GM12873 (cell line): ENCODE measurements around the gene C2orf42.

ENCODE experiments used
- TF ChIP-seq, protein P1 (sequence below): IDR thresholded peaks from 2 replicates; pipeline ENCODE4 v1.5.1; 2012; ENCODE audit warnings: low read depth, mild to moderate bottlenecking, moderate library complexity, low read length, control low read depth; ENCODE audit not compliant: insufficient read depth; ENCODE audit errors: missing control alignments

Gene C2orf42

DNA sequence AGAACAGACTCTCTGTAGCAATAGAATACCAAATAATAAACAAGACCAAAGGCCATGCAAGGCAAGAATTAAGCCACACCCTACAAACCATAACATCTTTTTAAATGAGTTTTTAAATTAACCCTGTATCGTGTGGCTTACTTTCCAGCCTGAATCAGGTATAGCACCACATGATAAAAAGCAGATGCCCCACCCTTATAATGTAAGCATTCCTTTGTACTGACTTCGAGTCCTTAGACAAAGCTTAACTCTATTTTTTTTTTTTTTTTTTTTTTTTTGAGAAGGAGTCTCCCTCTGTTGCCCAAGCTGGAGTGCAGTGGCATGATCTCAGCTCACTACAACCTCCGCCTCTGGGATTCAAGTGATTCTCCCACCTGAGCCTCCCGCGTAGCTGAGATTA lies 1.7 kb upstream of the C2orf42 start:
- TF ChIP-seq, protein P1, sequence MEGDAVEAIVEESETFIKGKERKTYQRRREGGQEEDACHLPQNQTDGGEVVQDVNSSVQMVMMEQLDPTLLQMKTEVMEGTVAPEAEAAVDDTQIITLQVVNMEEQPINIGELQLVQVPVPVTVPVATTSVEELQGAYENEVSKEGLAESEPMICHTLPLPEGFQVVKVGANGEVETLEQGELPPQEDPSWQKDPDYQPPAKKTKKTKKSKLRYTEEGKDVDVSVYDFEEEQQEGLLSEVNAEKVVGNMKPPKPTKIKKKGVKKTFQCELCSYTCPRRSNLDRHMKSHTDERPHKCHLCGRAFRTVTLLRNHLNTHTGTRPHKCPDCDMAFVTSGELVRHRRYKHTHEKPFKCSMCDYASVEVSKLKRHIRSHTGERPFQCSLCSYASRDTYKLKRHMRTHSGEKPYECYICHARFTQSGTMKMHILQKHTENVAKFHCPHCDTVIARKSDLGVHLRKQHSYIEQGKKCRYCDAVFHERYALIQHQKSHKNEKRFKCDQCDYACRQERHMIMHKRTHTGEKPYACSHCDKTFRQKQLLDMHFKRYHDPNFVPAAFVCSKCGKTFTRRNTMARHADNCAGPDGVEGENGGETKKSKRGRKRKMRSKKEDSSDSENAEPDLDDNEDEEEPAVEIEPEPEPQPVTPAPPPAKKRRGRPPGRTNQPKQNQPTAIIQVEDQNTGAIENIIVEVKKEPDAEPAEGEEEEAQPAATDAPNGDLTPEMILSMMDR = no peak

DNA sequence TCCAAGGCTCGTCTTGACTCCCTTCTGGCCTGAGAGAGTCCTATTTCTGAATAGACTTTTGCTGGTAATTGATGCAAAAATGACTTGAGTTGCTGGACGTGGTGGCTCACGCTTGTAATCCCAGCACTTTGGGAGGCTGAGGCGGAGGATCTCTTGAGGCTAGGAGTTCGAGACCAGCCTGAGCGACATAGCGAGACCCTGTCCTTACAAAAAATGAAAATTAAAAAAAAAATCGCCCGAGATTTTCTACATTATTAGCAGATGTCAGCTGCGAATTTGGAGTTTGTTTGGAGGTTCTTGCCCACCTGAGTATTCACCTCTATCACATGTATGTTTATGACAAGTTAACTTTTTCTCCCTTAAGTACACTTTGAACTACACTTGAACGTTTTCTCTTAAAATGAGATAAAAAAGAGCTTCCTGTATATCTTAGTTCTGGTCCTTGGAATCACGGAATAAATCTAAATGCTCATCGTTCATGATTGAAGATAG lies 471 bp upstream of the C2orf42 start:
- TF ChIP-seq, protein P1 = no peak

DNA sequence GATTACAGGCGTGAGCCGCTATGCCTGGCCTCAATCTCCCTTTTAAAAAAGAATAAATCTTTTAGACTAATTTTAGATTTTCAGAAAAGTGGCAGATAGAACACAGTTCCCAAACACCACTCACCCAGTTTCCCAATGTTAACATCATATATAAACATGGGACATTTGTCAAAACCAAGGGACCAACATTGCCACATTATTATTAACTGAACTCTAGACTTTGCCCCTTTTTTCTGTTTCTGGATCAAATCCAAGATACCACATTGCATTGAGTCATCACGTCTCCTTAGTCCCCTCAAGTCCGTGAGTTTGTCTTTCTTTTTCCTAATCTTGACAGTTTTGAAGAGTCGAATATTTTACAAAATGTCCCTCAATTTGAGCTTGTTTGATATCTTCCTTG lies 2.4 kb downstream of the C2orf42 start:
- TF ChIP-seq, protein P1 = no peak

DNA sequence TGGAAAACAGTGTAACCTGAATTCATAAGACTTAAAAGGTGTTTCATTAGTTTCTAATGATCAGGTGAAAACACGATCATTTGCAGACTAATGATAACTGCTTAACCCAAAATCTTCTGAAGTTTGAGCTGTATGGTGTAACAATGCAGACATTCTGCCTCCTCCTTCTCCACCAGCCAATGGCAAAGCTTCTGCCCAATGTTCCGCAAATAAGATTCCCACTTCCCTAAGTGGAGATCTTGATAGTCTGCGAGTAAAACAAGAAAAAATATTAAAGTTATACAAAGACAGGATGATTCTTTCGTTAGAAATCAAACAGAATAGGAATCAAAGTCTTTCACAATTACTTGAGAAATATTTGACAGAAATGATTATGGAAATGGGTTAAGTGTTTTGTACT lies 8.1 kb downstream of the C2orf42 start:
- TF ChIP-seq, protein P1 = no peak

DNA sequence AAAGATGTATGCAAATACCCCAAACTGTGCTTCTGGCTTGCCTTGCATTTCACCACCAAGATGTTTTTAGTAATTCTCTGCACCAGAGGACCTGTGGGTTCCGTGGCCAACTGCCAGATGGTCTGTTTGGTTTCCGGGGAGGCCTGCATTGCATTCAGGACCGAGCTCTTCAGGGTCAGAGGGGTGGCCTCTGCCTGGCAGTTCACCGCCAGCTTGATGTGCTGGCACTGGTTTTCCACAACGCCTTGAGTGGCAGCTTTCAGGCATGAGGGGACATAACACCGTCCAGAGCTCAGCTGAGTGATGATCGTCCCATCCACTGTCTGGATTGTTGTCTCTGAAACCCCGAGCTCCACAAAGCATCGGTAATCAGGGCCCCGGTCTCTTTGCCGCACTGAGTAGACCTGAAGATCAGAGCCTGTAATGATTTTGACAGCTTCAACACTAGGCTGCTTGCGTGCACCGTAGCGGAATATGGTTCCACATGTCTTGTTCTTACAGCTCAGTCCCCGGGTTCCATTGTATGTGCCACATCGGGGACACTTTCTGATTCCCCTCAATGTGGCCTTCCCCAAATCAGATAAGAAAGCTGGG lies 9.4 kb downstream of the C2orf42 start:
- TF ChIP-seq, protein P1 = no peak

DNA sequence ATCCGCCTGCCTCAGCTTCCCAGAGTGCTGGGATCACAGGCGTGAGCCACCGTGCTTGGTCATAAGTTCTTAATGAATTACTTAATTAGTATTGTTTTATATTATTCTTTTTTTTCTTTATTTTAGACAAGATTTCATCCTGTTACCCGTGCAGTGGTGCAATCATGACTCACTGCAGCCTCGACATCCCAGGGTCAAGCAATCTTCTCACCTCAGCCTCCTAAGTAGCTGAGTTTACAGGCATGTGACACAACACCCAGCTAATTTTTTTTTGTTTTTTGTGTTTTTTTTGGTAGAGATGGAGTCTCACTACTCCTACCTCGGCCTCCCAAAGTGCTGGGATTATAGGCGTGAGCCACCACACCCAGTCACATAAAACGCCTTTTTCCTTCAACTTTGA lies 17.3 kb downstream of the C2orf42 start:
- TF ChIP-seq, protein P1 = no peak

DNA sequence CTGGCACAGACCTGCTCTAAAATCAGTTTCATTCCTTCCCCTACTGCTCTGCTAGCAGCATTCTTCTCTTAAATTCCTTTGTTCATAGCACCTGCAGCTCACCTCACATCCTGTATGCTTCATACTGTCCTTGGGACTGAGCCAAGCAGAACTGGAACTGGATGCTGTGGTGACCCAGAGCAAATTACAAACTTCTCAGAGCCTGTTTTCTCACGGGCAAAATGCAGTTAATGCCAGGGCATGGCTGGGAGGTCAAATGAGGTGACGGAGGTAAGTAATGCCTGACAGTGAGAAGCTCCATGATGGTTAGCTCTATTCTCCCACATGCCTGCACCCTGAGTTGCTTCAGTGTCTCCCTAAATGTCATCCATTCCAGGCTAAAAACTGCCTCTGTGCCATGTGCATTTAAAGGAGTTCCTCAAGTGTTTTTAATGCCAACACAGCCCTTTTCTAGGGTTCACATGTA lies 29.7 kb downstream of the C2orf42 start:
- TF ChIP-seq, protein P1 = no peak

DNA sequence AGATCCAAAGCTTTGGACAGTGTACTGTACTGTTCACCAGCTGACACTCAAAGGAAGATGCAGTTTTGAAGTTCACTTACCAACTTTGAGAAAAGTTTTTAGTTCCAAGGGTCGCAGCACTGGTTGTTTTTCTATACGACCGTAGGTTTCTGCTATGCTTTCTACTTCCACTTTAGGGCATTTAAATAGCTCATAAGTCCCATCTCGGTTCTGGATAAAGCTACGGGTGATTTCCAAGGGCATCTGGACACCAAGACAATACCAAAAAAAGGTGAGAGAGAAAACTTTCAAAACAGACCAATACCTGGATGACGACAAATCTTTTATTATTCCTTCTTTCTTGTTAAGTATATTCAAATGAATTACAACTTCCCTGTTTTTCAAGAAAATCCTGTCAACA lies 30.3 kb downstream of the C2orf42 start:
- TF ChIP-seq, protein P1 = no peak
